ENCODE results near the gene BHLHE23.
"Not testable (repeated sequence)": the region's sequence is repeated elsewhere in the genome, so short reads cannot be mapped to it uniquely, and the experiment has no call there.

Gene BHLHE23

GRCh38 chr20:62961310-62961783 is 45.4 kb downstream of the BHLHE23 start:
- DNase-seq (ENCODE audit: low read depth in 2 of 2), result no peak

- not testable (repeated sequence) for DNase-seq (ENCODE audit: low read depth in 2 of 2)
These were observed 46.1 kb downstream of the BHLHE23 start for GRCh38 chr20:62960446-62961309.

GRCh38 chr20:62959998-62960436 is 46.7 kb downstream of the BHLHE23 start:
- DNase-seq (ENCODE audit: low read depth in 2 of 2), result no peak

- no peak for DNase-seq (ENCODE audit: low read depth in 2 of 2)
These were observed 47.4 kb downstream of the BHLHE23 start for GRCh38 chr20:62959101-62959971.

GRCh38 chr20:62958388-62959100 is 48.2 kb downstream of the BHLHE23 start:
- no peak for DNase-seq (ENCODE audit: low read depth in 2 of 2)

- DNase-seq (ENCODE audit: low read depth in 2 of 2), result no peak
These were observed 49.3 kb downstream of the BHLHE23 start for GRCh38 chr20:62957136-62958117.

- DNase-seq (ENCODE audit: low read depth in 2 of 2), result no peak
These were observed 50.2 kb downstream of the BHLHE23 start for GRCh38 chr20:62956387-62957135.

Measured in stimulated activated CD4-positive, alpha-beta T cell treated with anti-CD3 and anti-CD28 coated beads, Interleukin-12 subunit alpha, Interleukin-12 subunit beta, amount 100 ng/mL, for 24 hours (primary cell).